Upper lobe of left lung (tissue), 6 donors: ENCODE measurements around the gene SFRP2. TPM values are rescaled to one million over a fixed set of nuclear protein-coding genes. Genes with fewer than 3 reads are reported as not detected.

Experiments used
- ATAC-seq, 2 donors: fragments of 200-7000 bp; cut with Tn5 transposase; one replicate each; pipeline ENCODE4 v1.9.1; 2022; ENCODE audit warnings: mild to moderate bottlenecking in 2 of 2, moderate library complexity in 2 of 2; ENCODE audit not compliant: low FRiP score in 2 of 2
- DNase-seq, 2 donors: peaks; one replicate each; pipeline ENCODE4 v3.0.0-alpha.2; 2019 to 2020
- H3K27ac ChIP-seq, 4 donors: fragments of 200-600 bp; sonication (generic); one replicate each; pipeline ENCODE4 v1.5.1; 2016 to 2019
- H3K27me3 ChIP-seq, 4 donors: fragments of 200-600 bp; sonication (generic); one replicate each; pipeline ENCODE4 v1.5.1; 2017 to 2019
- H3K36me3 ChIP-seq, 4 donors: fragments of 200-600 bp; sonication (generic); one replicate each; pipeline ENCODE4 v1.5.1; 2016 to 2019
- H3K4me1 ChIP-seq, 4 donors: fragments of 200-600 bp; sonication (generic); one replicate each; pipeline ENCODE4 v1.5.1; 2018 to 2019
- H3K4me3 ChIP-seq, 4 donors: fragments of 200-600 bp; sonication (generic); one replicate each; pipeline ENCODE4 v1.5.1; 2017 to 2019; ENCODE audit warnings: mild to moderate bottlenecking in 2 of 4, moderate library complexity in 1 of 4
- H3K9me3 ChIP-seq, 4 donors: fragments of 200-600 bp; sonication (generic); one replicate each; pipeline ENCODE4 v1.5.1; 2018 to 2019
- CTCF ChIP-seq, 6 experiments: fragments of 450-650 bp in 4 of 6; fragments of 200-600 bp in 2 of 6; sonication (generic) in 2 of 6; IDR thresholded peaks; one replicate each; pipeline ENCODE4 v1.5.1; 2016 to 2019; ENCODE audit warnings: antibody characterized with exemption in 6 of 6
- EP300 ChIP-seq, 4 donors: sonication (generic); formaldehyde crosslinking; IDR thresholded peaks; one replicate each; pipeline ENCODE4 v1.5.1; 2017; ENCODE audit warnings: antibody characterized with exemption in 4 of 4, control low read depth in 2 of 4
- POLR2A ChIP-seq, 4 donors: fragments of 450-650 bp; IDR thresholded peaks; one replicate each; pipeline ENCODE4 v1.5.1; 2016 to 2017; ENCODE audit warnings: antibody characterized with exemption in 4 of 4, mild to moderate bottlenecking in 2 of 4
- POLR2AphosphoS5 ChIP-seq, 2 donors: sonication (generic); formaldehyde crosslinking; IDR thresholded peaks; one replicate each; pipeline ENCODE4 v1.5.1; 2017; ENCODE audit warnings: antibody characterized with exemption in 2 of 2
- WGBS, 2 donors: methylation state at CpG; one replicate each; pipeline ENCODE4 v1.1.5; 2017 to 2018; 5-methylcytosine and 5-hydroxymethylcytosine counted together
- total RNA-seq, 6 donors: library from RNA; depleted of rRNA in 4 of 6; stranded (reverse); fragments of >200 nt in 4 of 6; gene quantifications; one replicate each; pipeline versions ENCODE4 v1.1.0 to v1.2.1, GENCODE V29; 2016 to 2021
- donor health status: DM: no; HTN: no; CAD: no; lungs with moderate emphysema.
- donor health status: DM: no; HTN: yes; CAD: no; lungs with severe emphysema.

Gene SFRP2
- total RNA-seq, 6 donors from 2014 or later: 0.98 to 45.2 (median 3.2) TPM; not detected in 1

- peaks cover 15 to 31% (median 21%) of the 10 kb centered on the region in 4 donors for H3K4me1 ChIP-seq
- no peak for ATAC-seq
- no peaks in the 10 kb centered on the region for H3K9me3 ChIP-seq
- H3K36me3 ChIP-seq: no peaks in the 10 kb centered on the region
- no peak for DNase-seq
- peaks cover 0 to 40% (median 26%) of the 10 kb centered on the region in 4 donors for H3K27me3 ChIP-seq
- TF ChIP-seq CTCF (IDR thresholded peaks at IDR 0.05): peak in 1 of 6 experiments; percentile 11
- TF ChIP-seq EP300 (IDR thresholded peaks at IDR 0.05): no peak
- no peak for TF ChIP-seq POLR2AphosphoS5 (IDR thresholded peaks at IDR 0.05)
- no peak overlapping the region for H3K27ac ChIP-seq
- no peak overlapping the region for H3K4me3 ChIP-seq
- WGBS, 2 donors: 25 to 31% methylated on average over 3 of the region's 3 CpGs
Observed at GRCh38 chr4:153785910-153786721, 2.8 kb downstream of the SFRP2 start.

GRCh38 chr4:153784166-153784699 is 4.7 kb downstream of the SFRP2 start:
- no peak overlapping the region for H3K4me3 ChIP-seq
- TF ChIP-seq CTCF (IDR thresholded peaks at IDR 0.05) (no peak), POLR2A (IDR thresholded peaks at IDR 0.05) (no peak), POLR2AphosphoS5 (IDR thresholded peaks at IDR 0.05) (no peak), EP300 (IDR thresholded peaks at IDR 0.05) (no peak)
- H3K36me3 ChIP-seq: no peaks in the 10 kb centered on the region
- 81% methylated on average over 3 of the region's 3 CpGs for WGBS, 2 donors
- no peak overlapping the region for H3K27ac ChIP-seq
- peaks cover 9 to 12% (median 11%) of the 10 kb centered on the region in 4 donors for H3K4me1 ChIP-seq
- H3K9me3 ChIP-seq: no peaks in the 10 kb centered on the region
- peaks cover 0 to 21% (median 12%) of the 10 kb centered on the region in 4 donors for H3K27me3 ChIP-seq
- DNase-seq (no peak), ATAC-seq (no peak)

- Histone ChIP-seq H3K4me3 (no peak overlapping the region), H3K27me3 (peaks cover 0 to 8% (median 2%) of the 10 kb centered on the region in 4 donors), H3K9me3 (no peaks in the 10 kb centered on the region), H3K27ac (no peak overlapping the region), H3K4me1 (no peaks in the 10 kb centered on the region), H3K36me3 (no peaks in the 10 kb centered on the region)
- DNase-seq: no peak
- 86 to 94% methylated on average over 1 of the region's 1 CpG for WGBS, 2 donors
- no peak for ATAC-seq
- TF ChIP-seq CTCF (IDR thresholded peaks at IDR 0.05) (no peak), EP300 (IDR thresholded peaks at IDR 0.05) (no peak), POLR2AphosphoS5 (IDR thresholded peaks at IDR 0.05) (no peak)
Observed at GRCh38 chr4:153782581-153782980, 6.3 kb downstream of the SFRP2 start.

GRCh38 chr4:153781717-153782416 is 7.0 kb downstream of the SFRP2 start:
- Histone ChIP-seq H3K27me3 (peaks cover 0 to 5% (median 2%) of the 10 kb centered on the region in 4 donors), H3K4me3 (no peak overlapping the region), H3K9me3 (no peaks in the 10 kb centered on the region), H3K4me1 (no peaks in the 10 kb centered on the region), H3K36me3 (no peaks in the 10 kb centered on the region), H3K27ac (no peak overlapping the region)
- DNase-seq (no peak), ATAC-seq (peak in 1 of 2 donors; percentile 35)
- TF ChIP-seq POLR2AphosphoS5 (IDR thresholded peaks at IDR 0.05): no peak
- no peak for TF ChIP-seq EP300 (IDR thresholded peaks at IDR 0.05)
- no peak for TF ChIP-seq POLR2A (IDR thresholded peaks at IDR 0.05)
- TF ChIP-seq CTCF (IDR thresholded peaks at IDR 0.05): no peak
- 37 to 44% methylated on average over 6 of the region's 6 CpGs for WGBS, 2 donors
